PC-3 (cell line): ENCODE measurements around the gene RPS19BP1.

Experiments
- EZH2 ChIP-seq: fragments of 300-600 bp; sonication (generic); IDR thresholded peaks from one replicate; pipeline ENCODE4 v1.6.1; 2017; ENCODE audit warnings: antibody characterized with exemption, mild to moderate bottlenecking, low read length; ENCODE audit not compliant: unreplicated experiment
- TF ChIP-seq, protein P1 (sequence below): fragments of 300-600 bp; sonication (generic); conservative IDR thresholded peaks from 2 replicates; pipeline ENCODE4 v1.5.1; 2017; ENCODE audit warnings: antibody characterized with exemption, low read depth, mild to moderate bottlenecking, low read length

DNA sequence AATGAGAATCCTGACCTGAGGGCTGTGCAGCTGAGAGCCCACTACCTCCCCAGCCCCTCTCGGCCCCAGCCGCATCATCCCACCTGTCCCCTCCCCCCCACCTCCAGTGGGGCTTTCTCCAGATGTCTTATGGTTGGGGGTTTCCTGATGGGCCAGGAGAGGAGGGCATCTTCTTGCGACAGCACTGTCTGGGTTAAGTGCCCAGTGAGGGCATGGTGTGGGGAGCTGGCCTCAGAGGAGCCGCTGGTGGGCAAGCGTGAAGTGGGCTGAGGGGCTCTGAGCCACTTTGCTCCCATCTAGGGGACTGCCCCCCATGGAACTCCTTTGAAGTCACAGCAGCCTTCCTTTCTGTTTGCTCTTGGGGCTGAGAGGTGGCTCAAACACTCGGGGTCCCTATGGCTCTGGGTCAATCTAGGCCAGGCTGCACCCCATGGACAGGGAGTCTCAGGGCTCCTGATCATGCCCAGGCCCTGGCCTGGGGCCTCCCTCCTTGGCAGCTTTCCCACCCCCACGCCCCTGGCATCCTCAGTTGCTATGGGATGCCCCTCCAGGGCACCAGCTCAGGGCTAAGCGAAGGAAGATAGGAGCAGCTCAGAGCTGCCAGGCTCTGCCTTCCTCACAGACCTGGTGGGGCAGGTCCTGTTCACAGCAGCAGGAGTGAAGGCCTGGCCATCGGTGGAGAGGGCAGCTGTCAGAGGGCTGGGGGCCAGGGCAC is 41.4 kb downstream of the RPS19BP1 start:
- TF ChIP-seq, protein P1, sequence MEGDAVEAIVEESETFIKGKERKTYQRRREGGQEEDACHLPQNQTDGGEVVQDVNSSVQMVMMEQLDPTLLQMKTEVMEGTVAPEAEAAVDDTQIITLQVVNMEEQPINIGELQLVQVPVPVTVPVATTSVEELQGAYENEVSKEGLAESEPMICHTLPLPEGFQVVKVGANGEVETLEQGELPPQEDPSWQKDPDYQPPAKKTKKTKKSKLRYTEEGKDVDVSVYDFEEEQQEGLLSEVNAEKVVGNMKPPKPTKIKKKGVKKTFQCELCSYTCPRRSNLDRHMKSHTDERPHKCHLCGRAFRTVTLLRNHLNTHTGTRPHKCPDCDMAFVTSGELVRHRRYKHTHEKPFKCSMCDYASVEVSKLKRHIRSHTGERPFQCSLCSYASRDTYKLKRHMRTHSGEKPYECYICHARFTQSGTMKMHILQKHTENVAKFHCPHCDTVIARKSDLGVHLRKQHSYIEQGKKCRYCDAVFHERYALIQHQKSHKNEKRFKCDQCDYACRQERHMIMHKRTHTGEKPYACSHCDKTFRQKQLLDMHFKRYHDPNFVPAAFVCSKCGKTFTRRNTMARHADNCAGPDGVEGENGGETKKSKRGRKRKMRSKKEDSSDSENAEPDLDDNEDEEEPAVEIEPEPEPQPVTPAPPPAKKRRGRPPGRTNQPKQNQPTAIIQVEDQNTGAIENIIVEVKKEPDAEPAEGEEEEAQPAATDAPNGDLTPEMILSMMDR: no peak
- TF ChIP-seq EZH2: no peak
